ENCODE measurements around the gene CD44.

CD44 gene

GRCh38 chr11:35160902-35161597 lies 22.1 kb downstream of the CD44 start:
- DNase-seq, result no peak

GRCh38 chr11:35162745-35163144 lies 23.8 kb downstream of the CD44 start:
- DNase-seq, result no peak

GRCh38 chr11:35163209-35163608 lies 24.2 kb downstream of the CD44 start:
- DNase-seq, result no peak

- no peak for DNase-seq
These were observed 24.9 kb downstream of the CD44 start for GRCh38 chr11:35163702-35164496.

GRCh38 chr11:35165030-35165422 lies 26.1 kb downstream of the CD44 start:
- DNase-seq, result no peak

GRCh38 chr11:35165423-35166368 lies 26.7 kb downstream of the CD44 start:
- DNase-seq, result peak; percentile 80

- DNase-seq, result peak; percentile 97
These were observed 27.7 kb downstream of the CD44 start for GRCh38 chr11:35166369-35167360.

- DNase-seq, result no peak
These were observed 28.5 kb downstream of the CD44 start for GRCh38 chr11:35167426-35167954.

- DNase-seq, result no peak
These were observed 29.7 kb downstream of the CD44 start for GRCh38 chr11:35168671-35169070.

GRCh38 chr11:35169112-35169511 lies 30.1 kb downstream of the CD44 start:
- DNase-seq, result no peak

GRCh38 chr11:35169754-35170153 lies 30.8 kb downstream of the CD44 start:
- DNase-seq, result no peak

GRCh38 chr11:35170503-35170902 lies 31.5 kb downstream of the CD44 start:
- DNase-seq, result no peak

GRCh38 chr11:35171226-35171625 lies 32.3 kb downstream of the CD44 start:
- no peak for DNase-seq

GRCh38 chr11:35173011-35173511 lies 34.1 kb downstream of the CD44 start:
- no peak for DNase-seq

- no peak for DNase-seq
These were observed 34.9 kb downstream of the CD44 start for GRCh38 chr11:35173616-35174566.

GRCh38 chr11:35174666-35175065 lies 35.7 kb downstream of the CD44 start:
- peak; percentile 44 for DNase-seq

- no peak for DNase-seq
These were observed 38.4 kb downstream of the CD44 start for GRCh38 chr11:35177370-35177769.

- DNase-seq, result no peak
These were observed 39.3 kb downstream of the CD44 start for GRCh38 chr11:35178067-35178805.

- DNase-seq, result no peak
These were observed 39.9 kb downstream of the CD44 start for GRCh38 chr11:35178873-35179272.

Measured in NCI-H226 (cell line).